Measurements from ENCODE around the gene GPATCH4. TPM values are rescaled to one million over a fixed set of nuclear protein-coding genes. Genes with fewer than 3 reads are reported as not detected.

Gene GPATCH4
- polyA plus RNA-seq, 2 donors: 14.3 to 20.8 TPM

DNA sequence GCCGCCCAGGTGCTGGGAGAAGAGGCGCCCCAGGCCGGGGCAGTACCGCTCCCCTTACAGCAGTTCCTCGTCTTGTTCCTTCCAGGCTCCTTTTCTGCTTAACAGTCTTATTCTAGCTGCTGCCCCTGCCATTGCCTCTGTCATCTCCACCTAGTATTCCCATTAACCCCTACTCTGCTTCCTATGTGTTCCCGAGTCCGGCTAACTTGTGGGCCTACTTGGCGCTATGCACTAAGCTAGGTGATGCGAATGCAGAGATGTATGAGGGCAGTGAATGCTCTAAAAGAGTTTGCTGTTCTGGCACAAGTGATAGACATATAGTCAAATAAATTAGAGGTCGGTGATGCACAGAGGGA is 28.6 kb downstream of the GPATCH4 start:
- H3K9me3 ChIP-seq (ENCODE audit: control insufficient read depth in 2 of 2, insufficient read depth in 1 of 2, low read depth in 1 of 2, low read length in 1 of 2): no peaks in the 10 kb centered on the region
- 37 to 38% methylated on average over 9 to 10 of the region's 10 CpGs for WGBS, 2 donors
- H3K36me3 ChIP-seq (ENCODE audit: control insufficient read depth in 2 of 2, insufficient read depth in 2 of 2, low read length in 1 of 2): no peaks in the 10 kb centered on the region
- no peak overlapping the region for H3K27ac ChIP-seq (ENCODE audit: low read depth in 2 of 2, low read length in 1 of 2)
- H3K4me1 ChIP-seq (ENCODE audit: control insufficient read depth in 2 of 2, insufficient read depth in 2 of 2, low read length in 1 of 2): peaks cover 2% of the 10 kb centered on the region in 2 donors
- H3K27me3 ChIP-seq (ENCODE audit: control insufficient read depth in 1 of 2, insufficient read depth in 2 of 2, low read length in 2 of 2): no peaks in the 10 kb centered on the region
- no peak overlapping the region for H3K4me3 ChIP-seq (ENCODE audit: low read depth in 1 of 2, low read length in 2 of 2)

- H3K27me3 ChIP-seq (ENCODE audit: control insufficient read depth in 1 of 2, insufficient read depth in 2 of 2, low read length in 2 of 2): no peaks in the 10 kb centered on the region
- H3K4me3 ChIP-seq (ENCODE audit: low read depth in 1 of 2, low read length in 2 of 2): peak within 1 kb of the TSS; percentile 48 to 53
- no peaks in the 10 kb centered on the region for H3K9me3 ChIP-seq (ENCODE audit: control insufficient read depth in 2 of 2, insufficient read depth in 1 of 2, low read depth in 1 of 2, low read length in 1 of 2)
- WGBS, 2 donors: 1 to 2% methylated on average over 38 of the region's 38 CpGs
- no peaks in the 10 kb centered on the region for H3K36me3 ChIP-seq (ENCODE audit: control insufficient read depth in 2 of 2, insufficient read depth in 2 of 2, low read length in 1 of 2)
- peak within 1 kb of the TSS in 1 of 2 donors; percentile 42 for H3K27ac ChIP-seq (ENCODE audit: low read depth in 2 of 2, low read length in 1 of 2)
- H3K4me1 ChIP-seq (ENCODE audit: control insufficient read depth in 2 of 2, insufficient read depth in 2 of 2, low read length in 1 of 2): peaks cover 2% of the 10 kb centered on the region in 2 donors
Observed at GRCh38 chr1:156571919-156572662, 29.2 kb downstream of the GPATCH4 start, which contains the start of gene IQGAP3. IQGAP3 (minus strand) TSS chr1:156572565; CDS start chr1:156572529, 36 bp downstream.

- Histone ChIP-seq H3K4me3 (ENCODE audit: low read depth in 1 of 2, low read length in 2 of 2) (peak overlapping the region in 1 of 2 donors; percentile 53), H3K36me3 (ENCODE audit: control insufficient read depth in 2 of 2, insufficient read depth in 2 of 2, low read length in 1 of 2) (no peaks in the 10 kb centered on the region), H3K27ac (ENCODE audit: low read depth in 2 of 2, low read length in 1 of 2) (peak overlapping the region in 1 of 2 donors; percentile 42), H3K9me3 (ENCODE audit: control insufficient read depth in 2 of 2, insufficient read depth in 1 of 2, low read depth in 1 of 2, low read length in 1 of 2) (no peaks in the 10 kb centered on the region), H3K27me3 (ENCODE audit: control insufficient read depth in 1 of 2, insufficient read depth in 2 of 2, low read length in 2 of 2) (no peaks in the 10 kb centered on the region), H3K4me1 (ENCODE audit: control insufficient read depth in 2 of 2, insufficient read depth in 2 of 2, low read length in 1 of 2) (peaks cover 2% of the 10 kb centered on the region in 2 donors)
- WGBS, 2 donors: 13 to 15% methylated on average over 4 of the region's 4 CpGs
Observed at GRCh38 chr1:156571261-156571852, 29.9 kb downstream of the GPATCH4 start.

DNA sequence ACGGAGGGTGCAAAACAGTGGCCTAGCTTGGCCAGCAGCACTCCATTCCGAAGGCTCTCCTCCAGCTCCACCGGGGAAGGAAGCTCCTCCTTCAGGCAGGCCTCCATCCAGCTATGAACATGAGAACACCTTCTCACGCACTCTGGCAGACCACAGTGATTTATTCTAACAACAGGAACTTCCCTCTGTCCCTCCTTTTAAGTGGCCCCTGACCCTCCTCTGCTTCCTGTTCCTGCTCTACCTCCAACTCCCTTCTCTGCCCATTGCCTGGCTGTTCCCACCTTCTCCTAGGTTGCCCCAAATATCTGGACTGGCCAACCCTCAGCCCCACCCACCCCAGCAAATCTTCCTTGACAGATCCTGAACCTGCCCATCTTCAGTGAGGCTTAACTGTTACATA is 34.8 kb downstream of the GPATCH4 start:
- Histone ChIP-seq H3K27me3 (ENCODE audit: control insufficient read depth in 1 of 2, insufficient read depth in 2 of 2, low read length in 2 of 2) (no peaks in the 10 kb centered on the region), H3K4me1 (ENCODE audit: control insufficient read depth in 2 of 2, insufficient read depth in 2 of 2, low read length in 1 of 2) (peaks cover 0 to 3% of the 10 kb centered on the region in 2 donors), H3K9me3 (ENCODE audit: control insufficient read depth in 2 of 2, insufficient read depth in 1 of 2, low read depth in 1 of 2, low read length in 1 of 2) (no peaks in the 10 kb centered on the region), H3K36me3 (ENCODE audit: control insufficient read depth in 2 of 2, insufficient read depth in 2 of 2, low read length in 1 of 2) (no peaks in the 10 kb centered on the region), H3K27ac (ENCODE audit: low read depth in 2 of 2, low read length in 1 of 2) (no peak overlapping the region), H3K4me3 (ENCODE audit: low read depth in 1 of 2, low read length in 2 of 2) (no peak overlapping the region)
- 95 to 96% methylated on average over 4 of the region's 4 CpGs for WGBS, 2 donors

DNA sequence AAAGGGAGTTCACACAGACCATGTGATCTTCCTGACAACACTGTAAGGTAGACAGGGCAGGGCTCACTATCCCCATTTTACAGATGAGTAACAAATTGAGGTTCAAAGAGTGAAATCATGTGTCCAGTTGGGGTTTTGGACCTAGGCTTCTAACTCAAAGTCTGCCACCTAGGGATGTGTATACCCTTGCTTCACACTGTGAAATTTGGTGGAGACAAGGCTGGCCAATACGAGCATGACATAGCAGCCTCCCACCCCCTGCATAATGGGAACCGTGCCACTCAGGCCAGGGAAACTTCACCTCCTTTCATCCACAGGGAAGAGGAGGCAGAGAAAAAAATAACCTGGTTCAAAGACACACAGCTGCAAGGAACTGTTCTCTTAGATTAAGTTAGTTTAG is 35.8 kb downstream of the GPATCH4 start:
- H3K4me1 ChIP-seq (ENCODE audit: control insufficient read depth in 2 of 2, insufficient read depth in 2 of 2, low read length in 1 of 2): peaks cover 0 to 3% of the 10 kb centered on the region in 2 donors
- H3K27me3 ChIP-seq (ENCODE audit: control insufficient read depth in 1 of 2, insufficient read depth in 2 of 2, low read length in 2 of 2): no peaks in the 10 kb centered on the region
- H3K27ac ChIP-seq (ENCODE audit: low read depth in 2 of 2, low read length in 1 of 2): no peak overlapping the region
- no peak overlapping the region for H3K4me3 ChIP-seq (ENCODE audit: low read depth in 1 of 2, low read length in 2 of 2)
- no peaks in the 10 kb centered on the region for H3K36me3 ChIP-seq (ENCODE audit: control insufficient read depth in 2 of 2, insufficient read depth in 2 of 2, low read length in 1 of 2)
- no peaks in the 10 kb centered on the region for H3K9me3 ChIP-seq (ENCODE audit: control insufficient read depth in 2 of 2, insufficient read depth in 1 of 2, low read depth in 1 of 2, low read length in 1 of 2)
- WGBS, 2 donors: 90 to 91% methylated on average over 2 of the region's 2 CpGs

DNA sequence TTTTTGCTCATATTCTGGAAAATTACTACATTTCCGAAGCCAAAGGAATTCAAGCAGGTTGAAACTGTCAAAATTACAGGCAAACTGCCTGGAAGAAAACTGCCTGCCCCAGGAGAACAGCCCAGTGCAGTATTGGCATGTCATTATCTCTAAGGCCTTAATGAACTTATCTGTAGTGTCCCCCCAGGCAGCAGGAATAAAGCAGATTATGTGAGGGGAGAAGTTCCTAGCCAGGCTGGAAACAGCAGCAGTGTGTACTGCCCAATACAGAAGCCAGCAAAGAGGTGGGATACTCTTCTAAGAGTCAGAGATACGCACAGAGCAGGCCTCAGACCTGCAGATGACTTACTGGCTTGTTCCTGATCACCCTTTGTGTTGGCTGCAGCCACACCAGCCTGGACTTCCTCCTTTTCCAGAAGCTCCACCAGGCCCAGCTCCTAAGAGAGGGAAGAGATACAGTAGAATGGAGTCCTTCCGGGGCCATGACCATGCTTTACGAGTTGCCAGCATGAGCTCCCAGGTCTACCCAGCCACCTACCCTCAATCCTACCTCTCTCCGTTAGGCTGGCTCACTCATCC is 40.6 kb downstream of the GPATCH4 start:
- Histone ChIP-seq H3K4me3 (ENCODE audit: low read depth in 1 of 2, low read length in 2 of 2) (no peak overlapping the region), H3K4me1 (ENCODE audit: control insufficient read depth in 2 of 2, insufficient read depth in 2 of 2, low read length in 1 of 2) (peaks cover 0 to 3% of the 10 kb centered on the region in 2 donors), H3K27me3 (ENCODE audit: control insufficient read depth in 1 of 2, insufficient read depth in 2 of 2, low read length in 2 of 2) (no peaks in the 10 kb centered on the region), H3K27ac (ENCODE audit: low read depth in 2 of 2, low read length in 1 of 2) (no peak overlapping the region), H3K36me3 (ENCODE audit: control insufficient read depth in 2 of 2, insufficient read depth in 2 of 2, low read length in 1 of 2) (peaks cover 0 to 5% of the 10 kb centered on the region in 2 donors), H3K9me3 (ENCODE audit: control insufficient read depth in 2 of 2, insufficient read depth in 1 of 2, low read depth in 1 of 2, low read length in 1 of 2) (no peaks in the 10 kb centered on the region)
- 76 to 78% methylated on average over 5 of the region's 5 CpGs for WGBS, 2 donors

- Histone ChIP-seq H3K27ac (ENCODE audit: low read depth in 2 of 2, low read length in 1 of 2) (no peak overlapping the region), H3K4me3 (ENCODE audit: low read depth in 1 of 2, low read length in 2 of 2) (no peak overlapping the region), H3K9me3 (ENCODE audit: control insufficient read depth in 2 of 2, insufficient read depth in 1 of 2, low read depth in 1 of 2, low read length in 1 of 2) (no peaks in the 10 kb centered on the region), H3K36me3 (ENCODE audit: control insufficient read depth in 2 of 2, insufficient read depth in 2 of 2, low read length in 1 of 2) (peaks cover 0 to 5% of the 10 kb centered on the region in 2 donors), H3K4me1 (ENCODE audit: control insufficient read depth in 2 of 2, insufficient read depth in 2 of 2, low read length in 1 of 2) (peaks cover 0 to 3% of the 10 kb centered on the region in 2 donors), H3K27me3 (ENCODE audit: control insufficient read depth in 1 of 2, insufficient read depth in 2 of 2, low read length in 2 of 2) (no peaks in the 10 kb centered on the region)
- WGBS, 2 donors: 42 to 70% methylated on average over 5 of the region's 5 CpGs
Observed at GRCh38 chr1:156559797-156560385, 41.4 kb downstream of the GPATCH4 start.

DNA sequence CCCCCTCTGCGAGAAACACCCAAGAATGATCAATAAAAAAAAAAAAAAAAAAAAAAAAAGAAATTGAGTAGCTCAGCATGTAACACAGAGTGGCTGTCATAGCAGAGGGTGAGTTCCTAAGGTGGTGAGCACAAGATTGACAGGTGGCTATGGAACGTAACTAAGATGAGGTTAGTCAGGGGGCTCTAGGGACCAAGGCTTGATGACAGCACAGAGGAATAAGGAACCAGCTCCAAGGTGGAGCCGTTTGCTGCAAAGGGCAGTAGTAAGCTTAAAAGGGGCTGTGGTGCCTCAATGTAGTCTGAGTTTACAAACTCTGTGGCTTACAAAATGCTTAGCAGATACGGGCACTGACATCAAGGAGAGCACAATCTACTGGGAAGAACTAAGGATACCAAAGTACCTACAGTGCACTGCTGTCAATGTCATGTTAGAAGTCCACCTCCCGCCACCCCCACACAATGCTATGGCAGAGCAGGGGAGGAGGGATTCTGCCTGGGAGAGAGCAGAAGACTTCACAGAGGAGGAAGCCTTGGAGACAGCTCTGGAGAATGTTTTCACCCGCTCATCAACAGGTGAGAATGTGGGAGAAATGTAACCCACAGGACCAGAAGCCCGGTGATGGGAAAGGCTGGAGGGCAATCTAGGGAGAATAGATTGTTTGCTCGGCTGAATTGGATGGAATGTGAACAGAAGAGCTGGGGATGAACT is 42.0 kb downstream of the GPATCH4 start:
- no peaks in the 10 kb centered on the region for H3K9me3 ChIP-seq (ENCODE audit: control insufficient read depth in 2 of 2, insufficient read depth in 1 of 2, low read depth in 1 of 2, low read length in 1 of 2)
- H3K27me3 ChIP-seq (ENCODE audit: control insufficient read depth in 1 of 2, insufficient read depth in 2 of 2, low read length in 2 of 2): no peaks in the 10 kb centered on the region
- H3K4me1 ChIP-seq (ENCODE audit: control insufficient read depth in 2 of 2, insufficient read depth in 2 of 2, low read length in 1 of 2): peaks cover 0 to 3% of the 10 kb centered on the region in 2 donors
- peaks cover 0 to 5% of the 10 kb centered on the region in 2 donors for H3K36me3 ChIP-seq (ENCODE audit: control insufficient read depth in 2 of 2, insufficient read depth in 2 of 2, low read length in 1 of 2)
- 72 to 82% methylated on average over 7 of the region's 8 CpGs for WGBS, 2 donors
- no peak overlapping the region for H3K4me3 ChIP-seq (ENCODE audit: low read depth in 1 of 2, low read length in 2 of 2)
- H3K27ac ChIP-seq (ENCODE audit: low read depth in 2 of 2, low read length in 1 of 2): no peak overlapping the region

- no peaks in the 10 kb centered on the region for H3K9me3 ChIP-seq (ENCODE audit: control insufficient read depth in 2 of 2, insufficient read depth in 1 of 2, low read depth in 1 of 2, low read length in 1 of 2)
- H3K4me1 ChIP-seq (ENCODE audit: control insufficient read depth in 2 of 2, insufficient read depth in 2 of 2, low read length in 1 of 2): no peaks in the 10 kb centered on the region
- WGBS, 2 donors: 76 to 79% methylated on average over 9 of the region's 9 CpGs
- no peak overlapping the region for H3K4me3 ChIP-seq (ENCODE audit: low read depth in 1 of 2, low read length in 2 of 2)
- no peak overlapping the region for H3K27ac ChIP-seq (ENCODE audit: low read depth in 2 of 2, low read length in 1 of 2)
- peaks cover 0 to 5% of the 10 kb centered on the region in 2 donors for H3K36me3 ChIP-seq (ENCODE audit: control insufficient read depth in 2 of 2, insufficient read depth in 2 of 2, low read length in 1 of 2)
- no peaks in the 10 kb centered on the region for H3K27me3 ChIP-seq (ENCODE audit: control insufficient read depth in 1 of 2, insufficient read depth in 2 of 2, low read length in 2 of 2)
Observed at GRCh38 chr1:156556354-156556753, 44.9 kb downstream of the GPATCH4 start.
